Brain pericyte (primary cell): ENCODE measurements around the gene URB2.

Experiments
- DNase-seq: peaks from one replicate; pipeline ENCODE4 v3.0.0-alpha.2; 2012; ENCODE audit warnings: low read depth, low spot score

URB2 gene

DNA sequence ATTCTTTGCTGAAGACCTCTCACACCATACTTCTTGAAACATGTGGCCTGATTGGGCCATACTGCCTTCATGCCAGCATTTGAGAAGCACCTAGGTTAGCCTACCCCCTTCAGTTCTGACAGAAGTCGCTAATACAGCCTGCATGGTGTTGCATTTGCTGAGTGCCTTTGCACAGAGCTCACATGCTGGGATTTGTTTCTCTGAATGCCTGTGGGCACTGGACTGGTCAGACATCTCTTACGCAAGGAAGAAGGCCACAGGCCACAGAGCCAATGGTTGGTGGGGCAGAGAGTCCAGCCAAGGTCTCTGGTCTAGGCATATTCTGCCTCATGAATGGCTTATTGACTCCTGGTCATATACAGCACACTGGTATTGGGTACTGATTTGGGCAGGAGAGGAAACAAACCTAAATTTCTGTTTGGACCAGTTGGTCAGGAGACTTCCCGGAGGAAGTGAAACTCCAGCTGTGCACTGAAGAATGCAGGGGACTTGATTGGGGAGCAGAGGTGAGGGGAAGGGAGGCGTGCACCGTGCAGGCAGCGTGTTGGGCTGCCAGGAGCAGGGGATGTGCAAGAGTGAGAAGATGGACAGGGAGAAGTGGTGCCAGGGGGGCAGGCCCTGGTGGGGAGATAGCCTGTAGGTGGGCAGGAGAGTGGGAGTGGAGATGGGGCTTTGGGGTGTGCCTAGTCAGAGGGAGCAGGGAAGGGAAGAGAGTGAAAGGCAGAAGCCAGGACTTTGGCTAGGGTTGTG lies 18.1 kb downstream of the URB2 start:
- DNase-seq: no peak

GRCh38 chr1:229645324-229645993 lies 19.4 kb downstream of the URB2 start:
- no peak for DNase-seq

GRCh38 chr1:229648406-229648805 lies 22.4 kb downstream of the URB2 start:
- DNase-seq: no peak

DNA sequence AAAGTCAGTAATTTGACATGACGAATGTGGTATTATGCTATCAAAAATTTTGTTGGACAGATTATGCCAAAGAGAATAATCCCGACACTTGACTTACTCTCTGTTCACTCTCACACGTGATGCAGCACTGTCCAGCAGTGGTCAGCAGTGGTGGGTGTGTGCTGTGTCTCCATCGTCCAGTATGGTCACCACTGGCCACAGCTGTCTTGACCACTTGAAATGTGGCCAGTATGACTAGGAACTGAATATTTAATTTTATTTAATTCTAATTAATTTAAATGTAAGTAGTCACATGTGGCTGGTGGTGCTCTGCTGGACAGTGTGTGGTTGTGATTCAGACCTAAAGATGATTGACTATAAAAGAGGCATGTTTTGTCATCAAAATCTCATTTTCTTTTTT lies 24.0 kb downstream of the URB2 start:
- DNase-seq: no peak

DNA sequence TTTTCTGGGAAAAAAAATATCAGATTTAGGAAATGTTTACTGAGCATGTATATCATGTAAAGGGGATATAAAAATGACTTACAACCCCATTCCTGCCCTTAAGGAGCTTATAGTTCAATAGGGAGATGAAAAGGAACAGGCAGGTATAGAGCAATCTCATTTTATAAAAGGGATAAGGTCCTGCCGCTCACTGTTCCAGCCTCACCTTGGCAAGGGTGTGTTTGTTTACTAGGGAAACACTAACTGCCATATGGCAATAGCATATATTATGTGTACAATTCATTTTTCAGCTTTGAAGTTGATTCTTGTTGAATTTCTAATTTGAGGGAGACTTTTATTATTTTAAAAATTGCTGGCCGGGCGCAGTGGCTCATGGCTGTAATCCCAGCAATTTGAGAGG lies 25.5 kb downstream of the URB2 start:
- DNase-seq: no peak

GRCh38 chr1:229653420-229653819 lies 27.4 kb downstream of the URB2 start:
- no peak for DNase-seq

- DNase-seq: no peak
Observed at GRCh38 chr1:229655781-229656180, 29.7 kb downstream of the URB2 start.

- DNase-seq: no peak
Observed at GRCh38 chr1:229657993-229658755, 32.1 kb downstream of the URB2 start.

DNA sequence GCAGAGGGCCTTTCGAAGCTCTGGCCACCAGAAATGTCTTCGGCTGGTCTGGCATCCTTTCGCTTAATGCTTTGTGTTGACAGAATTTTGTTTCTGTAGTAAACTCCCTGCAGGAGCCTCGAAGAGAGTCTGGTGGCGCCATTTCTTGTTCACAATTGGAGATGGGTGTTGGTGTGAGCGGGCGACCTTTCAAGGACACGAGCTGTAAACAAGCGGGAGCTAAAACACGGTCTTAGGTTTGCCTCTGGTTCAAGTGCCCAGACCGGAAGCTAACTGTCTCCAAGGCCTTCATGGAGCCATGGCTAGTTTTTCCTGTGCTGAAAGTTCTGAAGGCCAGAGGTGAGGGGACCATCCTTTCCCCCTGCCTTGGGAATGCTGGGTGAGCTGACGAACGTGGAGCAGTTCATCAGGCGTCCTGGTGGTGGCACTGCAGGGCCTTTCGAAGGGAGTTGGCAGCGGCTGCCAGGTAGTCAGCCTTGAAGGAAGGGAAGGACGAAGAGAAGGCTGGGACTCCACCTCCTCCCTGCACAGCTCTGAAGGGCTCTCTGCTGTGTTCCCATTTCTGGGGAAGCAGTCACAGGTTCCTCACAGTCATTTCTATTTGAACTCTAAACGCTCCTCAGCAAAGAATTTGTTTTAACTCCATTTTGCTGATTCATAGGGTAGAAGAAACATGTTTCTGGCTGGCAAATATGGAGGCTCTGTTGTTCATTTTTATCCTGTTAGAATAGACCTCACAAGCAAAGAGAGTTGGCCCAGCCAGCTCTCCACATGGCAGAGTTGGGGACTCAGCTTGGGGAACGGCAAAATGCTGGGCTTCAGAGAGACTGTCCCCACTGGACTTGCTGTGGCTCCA lies 35.2 kb downstream of the URB2 start:
- DNase-seq: no peak

- DNase-seq: no peak
Observed at GRCh38 chr1:229661897-229662296, 35.9 kb downstream of the URB2 start.

GRCh38 chr1:229664133-229664689 lies 38.2 kb downstream of the URB2 start:
- DNase-seq: no peak

DNA sequence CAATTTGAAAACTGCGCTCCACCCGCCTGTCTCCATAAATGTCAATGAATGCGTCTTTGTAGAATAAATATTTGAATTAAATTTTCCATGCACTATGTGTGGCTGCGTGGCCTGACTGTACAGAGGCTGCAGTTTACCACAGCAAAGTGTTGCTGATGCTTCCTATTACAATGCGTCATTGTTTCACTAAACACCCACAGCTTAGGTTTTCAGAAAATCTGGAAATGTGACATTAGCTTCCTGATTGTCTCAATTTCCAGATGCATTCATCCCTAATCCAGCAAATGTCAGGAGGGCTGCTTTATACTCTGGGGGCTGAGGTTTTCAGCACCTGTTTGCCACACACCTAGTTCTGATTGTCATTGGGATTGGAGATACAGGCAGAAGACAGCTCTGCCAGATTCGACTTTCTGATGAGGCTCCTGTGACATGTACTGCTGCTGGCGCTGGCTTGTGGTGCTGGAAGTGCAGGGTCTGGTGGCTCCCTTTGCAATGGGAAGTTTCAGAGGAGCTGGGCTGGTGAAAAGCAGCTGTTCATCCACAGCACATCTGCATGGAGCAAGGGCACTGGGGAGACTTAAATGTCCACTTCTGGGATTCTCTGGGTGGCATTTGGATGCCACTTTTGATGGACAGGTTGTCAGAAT lies 40.0 kb downstream of the URB2 start:
- DNase-seq: no peak

- DNase-seq: no peak
Observed at GRCh38 chr1:229666585-229666984, 40.5 kb downstream of the URB2 start.

DNA sequence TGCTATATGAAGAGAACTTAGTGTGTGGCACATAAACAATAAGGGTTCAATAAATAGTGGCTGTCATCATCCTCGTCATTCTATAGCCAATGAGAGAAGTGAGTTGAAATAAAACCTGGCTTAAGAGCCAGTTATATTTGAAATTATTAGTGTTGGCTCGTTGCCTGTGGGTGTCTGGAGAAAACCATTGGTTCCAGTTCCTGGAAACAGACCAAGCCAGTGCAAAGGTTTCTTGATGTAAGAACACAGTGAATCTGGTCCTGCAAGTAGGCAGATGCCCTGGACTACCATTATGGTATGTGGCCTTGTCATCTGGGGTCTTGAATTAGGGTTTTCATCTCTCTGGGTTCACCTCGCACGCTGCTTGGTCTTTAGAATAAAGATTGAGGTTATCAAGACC lies 43.3 kb downstream of the URB2 start:
- DNase-seq: no peak

GRCh38 chr1:229671310-229671709 lies 45.3 kb downstream of the URB2 start:
- DNase-seq: no peak

DNA sequence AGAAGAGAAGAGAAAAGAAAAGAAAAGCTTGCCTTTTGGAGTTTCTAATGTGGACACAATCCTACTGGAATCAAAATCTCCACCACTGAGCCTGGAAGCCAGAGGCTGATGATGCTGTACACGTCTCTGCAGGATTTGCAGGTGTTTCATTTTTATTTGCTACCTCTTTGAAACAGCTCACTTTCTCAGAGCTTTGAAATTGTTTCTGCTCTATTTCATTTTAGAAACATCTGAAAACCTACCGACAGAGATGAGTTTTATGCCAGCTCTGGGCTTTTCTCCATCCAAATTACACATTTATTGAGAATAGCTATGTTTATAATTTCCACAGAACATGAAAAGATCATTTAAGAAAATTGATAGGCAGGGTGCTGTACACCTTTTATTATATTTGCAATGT lies 46.2 kb downstream of the URB2 start:
- DNase-seq: no peak

GRCh38 chr1:229674042-229674441 lies 48.0 kb downstream of the URB2 start:
- no peak for DNase-seq

DNA sequence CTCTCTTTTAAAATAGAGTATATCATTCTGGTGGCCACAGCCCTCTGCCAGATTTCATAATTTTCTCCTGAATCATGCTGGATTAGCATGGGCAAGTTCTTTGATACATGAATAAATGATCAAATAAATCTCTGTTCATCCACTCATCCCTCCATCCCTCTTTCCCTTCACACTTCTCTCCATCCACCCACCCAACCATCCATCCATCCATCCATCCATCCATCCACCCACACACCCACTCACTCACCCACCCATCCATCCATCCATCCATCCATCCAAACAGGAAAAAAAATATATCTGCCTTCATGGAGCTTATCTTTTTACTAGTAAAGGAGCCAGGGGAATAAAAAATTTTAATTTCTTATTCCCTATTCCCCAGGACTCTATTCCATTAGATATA lies 49.3 kb downstream of the URB2 start:
- DNase-seq: no peak

GRCh38 chr1:229685149-229685548 lies 59.1 kb downstream of the URB2 start:
- DNase-seq: no peak

- no peak for DNase-seq
Observed at GRCh38 chr1:229689273-229689672, 63.2 kb downstream of the URB2 start.

GRCh38 chr1:229689904-229690303 lies 63.9 kb downstream of the URB2 start:
- DNase-seq: no peak
